ENCODE results near the gene IDNK.
A peak's percentile ranks its signal among the peaks of the same experiment; 100 is the strongest.

Gene IDNK

DNA sequence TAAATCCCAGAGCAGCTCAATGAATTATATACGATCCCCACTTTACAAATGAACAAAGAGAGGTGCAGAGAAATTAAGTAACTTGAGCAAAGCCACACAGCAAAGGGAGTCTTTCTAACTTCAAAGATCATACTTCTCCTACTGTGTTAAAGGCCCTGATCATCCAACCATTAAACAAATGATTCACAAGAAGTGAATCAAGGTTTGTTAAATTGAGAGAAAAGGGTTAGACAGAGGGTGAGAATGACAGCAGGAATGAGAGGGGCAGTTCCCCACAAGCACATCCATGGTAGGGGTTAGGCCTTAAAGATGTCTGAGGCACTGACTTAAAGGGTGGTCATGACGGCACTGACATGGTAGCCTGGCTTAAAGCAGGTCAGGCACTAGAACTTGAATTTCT lies 10.7 kb downstream of the IDNK start:
- DNase-seq (ENCODE audit: low read depth), result no peak

DNA sequence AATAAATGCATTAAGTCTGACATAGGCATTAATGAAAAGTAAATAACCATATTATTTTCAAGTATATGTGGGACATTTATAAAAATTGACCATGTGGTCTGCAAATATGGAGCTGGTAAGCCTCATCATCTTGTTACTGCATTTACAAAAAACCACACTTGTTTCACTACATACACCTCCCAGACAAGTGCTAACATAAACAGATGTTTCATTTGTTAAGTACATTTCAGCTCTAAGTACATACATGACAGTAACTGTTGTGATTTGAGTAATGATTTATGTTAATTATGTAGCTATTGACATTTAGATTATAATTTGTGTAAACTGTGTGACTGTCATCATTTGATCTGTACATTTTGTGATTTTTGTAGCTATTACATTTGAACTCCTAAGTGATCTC lies 13.9 kb downstream of the IDNK start:
- DNase-seq (ENCODE audit: low read depth), result no peak

DNA sequence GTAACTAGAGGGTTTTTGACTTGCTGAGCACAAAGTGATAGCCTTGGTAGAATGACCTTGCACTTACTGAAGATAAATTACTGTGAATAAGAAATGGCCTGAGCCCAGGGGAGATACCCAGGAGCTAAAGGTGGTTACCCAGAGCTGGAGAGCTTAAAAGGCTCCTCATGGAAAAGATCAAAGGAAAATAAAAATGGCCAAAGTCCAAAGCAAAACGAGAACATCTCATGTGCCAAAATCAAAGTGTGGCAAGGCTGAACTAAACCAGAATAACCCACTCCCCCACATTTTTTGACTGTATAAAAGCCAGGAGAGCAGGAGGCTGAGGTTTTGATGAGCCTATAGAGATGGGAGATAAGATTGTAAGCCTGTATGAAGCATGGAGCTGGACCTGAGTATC lies 14.4 kb downstream of the IDNK start:
- DNase-seq (ENCODE audit: low read depth), result no peak

DNA sequence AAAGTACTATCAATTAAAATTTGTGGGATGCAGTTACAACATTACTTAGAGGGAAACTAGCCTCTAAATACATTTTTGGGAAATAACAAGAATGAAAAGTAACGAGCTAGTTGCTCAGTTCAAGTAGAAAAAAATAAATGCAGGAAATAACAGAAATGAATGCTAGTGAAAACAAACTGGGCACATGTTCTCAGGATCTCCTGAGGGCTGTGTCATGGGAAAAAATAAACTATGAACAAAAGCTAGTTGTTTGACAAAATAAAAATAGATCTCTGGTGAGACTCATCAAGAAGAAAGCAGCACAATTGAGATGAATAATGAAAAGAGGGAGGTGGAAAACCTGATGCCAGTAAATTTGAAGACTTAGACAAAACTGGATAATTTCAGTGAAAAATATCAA lies 16.3 kb downstream of the IDNK start:
- no peak for DNase-seq (ENCODE audit: low read depth)

DNA sequence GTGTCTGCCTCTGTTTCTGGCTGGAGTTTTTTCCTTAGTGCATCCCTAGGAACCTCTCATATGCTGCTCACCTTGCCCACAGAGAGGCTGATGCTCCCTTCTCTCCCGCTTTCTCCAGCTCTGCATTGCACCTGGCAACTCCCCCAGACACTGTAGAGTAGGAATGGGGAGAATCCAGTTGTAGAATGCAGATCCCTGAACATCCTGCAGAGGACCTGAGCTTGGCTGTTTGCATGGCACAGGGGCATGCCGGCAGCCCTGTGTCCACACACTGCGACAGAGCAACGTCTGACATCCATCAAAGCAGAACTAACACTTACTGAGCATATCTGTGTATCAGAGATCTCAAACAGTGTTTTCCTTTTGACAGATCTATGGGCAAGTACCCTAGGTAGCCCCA lies 19.9 kb downstream of the IDNK start:
- DNase-seq (ENCODE audit: low read depth), result no peak

DNA sequence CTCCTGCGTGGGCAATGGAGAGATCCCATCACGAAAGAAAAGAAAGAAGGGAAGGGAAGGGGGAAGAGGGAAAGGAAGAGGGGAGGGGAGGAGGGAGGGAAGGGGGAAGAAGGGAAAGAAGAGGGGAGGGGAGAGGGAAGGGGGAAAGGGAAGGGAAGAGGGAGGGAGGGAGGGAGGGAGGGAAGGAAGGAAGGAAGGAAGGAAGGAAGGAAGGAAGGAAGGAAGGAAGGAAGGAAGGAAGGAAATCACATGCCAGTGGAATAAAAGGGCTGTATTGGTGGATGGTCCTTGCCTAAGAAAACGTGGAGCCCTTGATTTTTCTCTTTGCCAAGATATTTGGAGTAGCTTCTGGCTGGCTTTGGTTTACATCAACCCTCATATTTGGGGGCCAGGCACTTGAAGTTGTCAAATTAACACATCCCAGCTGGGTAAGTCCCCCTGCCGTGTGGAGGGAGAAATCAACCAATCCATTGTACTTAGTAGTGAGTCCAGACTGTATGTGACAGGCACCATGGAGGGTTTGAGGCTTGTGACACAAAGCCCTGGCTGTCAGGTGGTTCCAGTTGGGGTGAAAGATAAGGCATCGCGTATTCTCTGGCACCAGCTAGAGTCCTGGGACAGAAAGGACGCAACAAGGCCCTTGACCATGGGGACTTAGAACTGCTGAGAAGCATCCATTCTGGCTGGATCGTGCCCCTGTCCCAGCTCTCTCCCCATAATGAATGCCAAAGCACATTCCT lies 23.7 kb downstream of the IDNK start:
- no peak for DNase-seq (ENCODE audit: low read depth)

DNA sequence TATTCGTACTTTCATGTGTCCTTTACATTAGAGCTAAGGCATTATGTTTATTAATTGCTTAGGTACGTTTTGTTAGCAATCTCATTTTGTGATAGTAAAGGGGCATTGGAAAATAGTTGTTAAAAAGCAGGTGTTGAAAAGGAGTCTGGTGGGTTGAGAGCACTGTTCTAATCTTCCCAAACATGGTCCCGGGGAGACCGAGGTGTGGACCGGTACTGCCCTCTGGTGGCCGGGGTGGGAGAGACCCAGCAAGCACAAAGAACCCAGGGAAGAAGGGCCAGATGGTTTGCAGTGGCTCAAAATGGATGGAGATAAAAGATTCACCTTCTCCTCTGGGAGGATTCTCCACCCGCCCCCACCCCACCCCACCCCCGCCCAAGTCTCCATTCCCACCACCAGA lies 26.1 kb downstream of the IDNK start:
- peak; percentile 41 for DNase-seq (ENCODE audit: low read depth)

DNA sequence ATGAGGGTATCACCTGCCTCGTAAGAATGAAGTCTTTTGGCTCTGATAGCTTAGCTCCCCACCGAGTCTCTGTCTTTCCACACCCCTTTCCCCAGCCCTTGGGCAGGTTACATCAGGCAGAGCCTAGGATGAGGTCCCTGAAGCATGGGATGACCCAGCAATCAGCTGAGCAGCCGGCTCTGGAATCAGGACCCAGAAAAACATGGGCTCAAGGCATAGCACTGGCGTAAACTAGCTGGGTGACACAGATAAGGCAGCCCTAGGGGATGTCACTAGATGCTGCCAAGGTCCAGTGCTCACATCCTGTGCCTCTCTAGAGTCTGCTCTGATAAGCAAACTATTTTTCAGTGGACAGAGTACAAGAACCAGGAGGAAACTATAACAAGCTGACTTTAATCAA lies 26.6 kb downstream of the IDNK start:
- DNase-seq (ENCODE audit: low read depth), result no peak

DNA sequence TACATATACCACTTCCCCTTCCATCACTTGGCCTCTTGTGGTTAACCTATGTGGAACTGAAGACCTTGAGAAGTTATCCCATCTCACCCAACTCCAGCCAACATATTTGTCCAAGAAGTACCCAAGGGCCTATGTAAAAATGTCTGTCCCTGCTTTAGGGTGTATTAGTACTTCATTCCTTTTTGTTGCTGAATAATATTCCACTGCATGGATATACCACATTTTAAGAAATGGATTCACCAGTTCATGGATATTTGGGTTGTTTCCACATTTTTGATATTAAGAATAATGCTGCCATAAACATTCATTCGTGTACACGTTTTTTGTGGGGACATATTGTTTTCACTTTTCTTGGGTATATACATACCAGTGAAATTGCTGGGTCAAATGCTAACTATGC lies 28.6 kb downstream of the IDNK start:
- no peak for DNase-seq (ENCODE audit: low read depth)

DNA sequence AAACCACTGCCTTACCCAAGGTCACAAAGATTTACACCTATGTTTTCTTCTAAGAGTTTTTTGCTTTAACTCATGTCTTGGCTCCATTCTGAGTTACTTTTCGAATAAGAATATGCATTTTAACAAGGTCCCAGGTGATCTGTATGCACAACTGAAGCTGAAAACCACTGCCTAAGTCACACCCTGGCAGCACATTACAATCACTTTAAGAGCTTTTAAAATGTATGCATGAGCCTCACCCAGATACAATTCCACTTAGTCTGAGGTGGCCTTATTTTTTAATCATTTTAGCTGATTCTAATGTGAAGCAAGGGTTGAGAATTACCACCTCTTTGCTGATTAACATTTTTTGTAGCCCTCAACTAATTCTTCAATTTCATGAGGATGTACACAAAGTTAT lies 29.5 kb downstream of the IDNK start:
- DNase-seq (ENCODE audit: low read depth), result no peak

DNA sequence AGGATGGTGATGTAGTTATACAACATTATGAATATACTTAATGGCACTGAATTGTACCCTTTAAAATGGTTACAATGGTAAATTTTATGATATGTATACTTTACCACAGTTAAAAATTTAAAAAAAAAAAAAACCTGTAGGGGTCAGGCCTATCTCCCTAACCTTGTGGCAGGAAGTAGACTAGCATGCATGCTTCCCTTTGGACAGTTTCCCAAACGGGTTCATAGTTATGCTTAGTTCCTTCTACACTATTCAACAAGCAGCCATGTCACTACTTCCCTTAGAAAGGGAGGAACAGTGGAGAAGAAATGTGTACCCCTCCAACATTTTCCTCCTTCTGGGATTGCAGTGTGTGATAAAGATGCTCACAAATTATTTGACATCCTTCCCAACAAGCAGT lies 32.5 kb downstream of the IDNK start:
- DNase-seq (ENCODE audit: low read depth), result no peak

DNA sequence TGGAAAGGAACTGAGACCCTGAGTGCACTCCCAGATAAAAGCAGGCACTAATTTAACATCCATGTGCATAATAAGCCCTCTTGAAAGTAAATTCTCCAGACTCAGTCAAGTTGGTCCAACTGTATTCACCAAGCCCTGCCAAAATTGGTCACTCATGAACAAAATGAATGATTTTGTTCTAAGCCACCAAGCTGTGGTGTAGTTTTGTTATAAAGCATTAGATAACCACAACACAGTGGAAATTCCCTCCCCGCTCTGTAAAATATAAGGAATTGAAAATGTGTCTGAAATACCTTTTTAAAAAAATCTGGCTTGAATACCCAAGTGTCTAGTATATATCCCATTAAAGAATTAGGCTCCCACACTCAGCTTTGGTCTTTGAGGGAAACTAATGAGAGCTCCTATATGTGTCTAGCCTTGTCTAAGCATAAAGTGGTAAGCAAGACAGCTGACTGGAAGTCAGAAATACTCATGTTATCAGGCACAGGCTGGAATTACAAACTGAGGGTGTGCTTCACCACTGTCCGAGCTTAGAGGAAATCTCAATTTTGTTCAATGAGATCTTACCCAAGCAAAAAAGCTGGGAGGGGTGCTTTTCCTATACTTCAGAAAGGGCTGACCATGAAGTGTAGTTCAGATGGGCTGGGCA lies 33.2 kb downstream of the IDNK start:
- no peak for DNase-seq (ENCODE audit: low read depth)

DNA sequence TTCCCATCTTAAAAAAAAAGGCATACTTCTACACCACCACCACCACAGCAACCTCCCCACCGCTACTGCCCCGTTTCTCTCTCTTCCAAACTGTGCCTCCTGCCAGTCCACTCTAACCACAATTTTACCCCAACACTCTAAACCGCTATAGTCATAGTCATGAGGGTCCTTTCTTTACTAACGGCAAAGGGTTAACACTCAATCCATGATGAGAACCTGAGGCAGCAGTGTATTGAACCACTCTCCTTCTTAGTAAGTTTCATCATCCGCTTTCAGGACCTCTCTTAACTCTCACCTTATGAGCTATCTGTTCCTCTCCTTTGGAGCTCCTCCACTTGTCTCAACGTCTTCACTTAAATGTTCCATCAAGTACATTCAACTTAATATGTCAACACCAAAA lies 34.0 kb downstream of the IDNK start:
- no peak for DNase-seq (ENCODE audit: low read depth)

DNA sequence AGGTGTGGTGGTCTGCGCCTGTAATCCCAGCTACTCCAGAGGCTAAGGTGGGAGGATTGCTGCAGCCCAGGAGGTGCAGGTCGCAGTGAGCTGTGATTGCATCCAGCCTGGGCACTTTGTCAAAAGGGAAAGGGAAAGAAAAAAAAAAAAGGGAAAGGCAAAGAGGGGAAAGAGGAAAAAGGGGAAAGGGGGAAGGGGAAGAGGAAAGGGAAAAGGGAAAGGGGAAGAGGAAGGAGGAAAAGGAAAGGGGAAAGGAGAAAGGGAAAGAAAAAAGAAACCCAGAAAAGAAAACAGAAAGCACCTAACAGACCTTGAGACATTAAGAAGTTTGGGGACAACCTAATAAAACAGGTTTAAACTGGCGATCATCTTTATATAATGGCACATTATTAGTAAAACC lies 40.0 kb downstream of the IDNK start:
- no peak for DNase-seq (ENCODE audit: low read depth)

DNA sequence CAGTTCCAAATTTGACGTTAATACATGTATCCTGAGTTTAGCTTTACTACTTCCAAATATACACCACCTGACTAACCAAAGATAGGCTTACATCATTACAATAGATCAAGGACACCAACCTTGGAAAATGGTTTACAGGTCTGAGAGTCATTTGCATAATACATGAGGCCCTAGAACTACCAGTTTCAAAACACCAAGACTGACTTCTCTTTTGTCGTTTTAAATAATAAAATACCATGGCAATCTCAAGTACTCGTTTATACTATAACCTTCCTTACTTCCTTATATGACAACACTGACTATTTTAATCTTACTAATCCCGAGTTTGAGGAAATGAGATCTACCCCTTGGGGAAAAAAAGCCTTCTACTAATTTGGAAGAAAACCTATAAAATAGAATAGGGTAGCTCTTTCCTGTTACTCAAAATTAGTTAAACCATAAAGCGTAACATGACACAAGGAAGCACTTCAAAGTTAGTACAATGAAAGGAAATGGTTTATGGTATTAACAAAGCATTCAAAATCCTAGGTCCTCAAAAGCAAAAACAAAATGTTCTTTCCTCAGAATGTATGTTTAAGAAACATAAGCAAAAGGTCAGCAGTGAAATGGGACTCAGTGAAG lies 42.7 kb downstream of the IDNK start:
- no peak for DNase-seq (ENCODE audit: low read depth)

DNA sequence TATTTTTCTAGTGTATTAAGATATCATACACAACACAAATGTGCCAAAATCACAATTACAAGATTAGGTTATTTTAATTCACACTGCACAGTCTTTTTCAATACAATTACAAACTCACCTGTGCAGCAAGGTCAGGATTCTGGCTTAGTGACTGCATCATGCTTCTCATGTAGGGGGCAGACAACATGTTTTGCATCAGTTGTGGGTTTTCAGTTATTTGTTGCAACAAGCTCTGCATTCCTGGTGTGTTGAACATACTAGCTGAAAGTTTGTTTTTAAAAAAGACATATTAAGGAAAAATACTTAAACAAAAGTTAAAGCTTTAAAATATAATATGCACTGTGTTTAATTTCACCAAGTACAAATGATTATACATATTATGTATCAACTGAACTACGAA lies 46.1 kb downstream of the IDNK start:
- DNase-seq (ENCODE audit: low read depth), result no peak

DNA sequence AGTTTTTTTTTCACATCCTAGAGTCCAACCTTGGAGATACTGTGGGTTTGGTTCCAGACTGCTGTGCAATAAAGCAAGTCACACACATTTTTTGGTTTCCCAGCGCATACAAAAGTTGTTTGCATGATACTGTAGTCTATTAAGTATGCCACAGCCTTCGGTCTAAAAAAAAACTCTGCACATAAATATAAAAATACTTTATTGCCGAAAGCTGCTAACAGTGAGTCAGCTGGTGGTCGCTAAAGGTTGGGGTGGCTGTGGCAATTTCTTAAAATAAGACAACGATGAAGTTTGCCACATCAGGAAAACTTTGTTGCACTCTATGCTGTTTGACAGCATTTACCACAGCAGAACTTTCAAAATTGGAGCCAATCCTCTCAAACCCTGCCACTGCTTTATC lies 47.4 kb downstream of the IDNK start:
- DNase-seq (ENCODE audit: low read depth), result no peak

DNA sequence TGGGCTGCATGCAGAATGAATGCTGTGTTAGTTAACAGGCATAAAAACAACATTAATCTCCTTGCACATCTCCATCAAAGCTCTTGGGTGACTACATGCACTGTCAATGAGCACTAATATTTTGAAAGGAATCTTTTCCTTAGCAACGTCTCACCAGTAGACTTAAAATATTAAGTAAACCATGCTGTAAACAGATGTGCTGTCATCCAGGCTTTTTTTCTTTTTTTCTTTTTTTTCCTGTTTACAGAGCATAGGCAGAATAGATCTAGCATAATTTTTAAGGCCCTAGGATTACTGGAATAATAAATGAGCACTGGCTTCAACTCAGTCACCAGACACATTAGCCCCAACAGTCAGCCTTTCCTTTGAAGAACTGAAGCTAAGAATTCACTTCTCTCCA lies 48.5 kb downstream of the IDNK start:
- DNase-seq (ENCODE audit: low read depth), result no peak

DNA sequence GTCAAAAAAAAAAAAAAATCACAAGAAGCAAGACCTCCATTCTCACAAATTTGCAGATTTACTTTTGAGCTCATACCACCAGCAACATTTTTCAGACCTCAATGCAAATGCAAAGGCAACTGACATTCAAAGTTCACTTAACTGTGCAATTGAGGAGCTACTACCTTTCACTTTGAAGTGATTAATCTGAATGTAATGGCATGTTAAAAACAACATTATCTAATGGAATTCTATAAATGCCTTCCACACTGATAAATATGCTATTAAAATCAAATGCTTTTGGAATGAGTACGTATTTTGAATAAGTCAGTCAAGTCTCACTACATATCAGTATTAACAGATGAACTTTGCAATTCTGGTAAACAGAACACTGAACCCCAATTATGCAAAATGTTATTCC lies 52.5 kb downstream of the IDNK start:
- no peak for DNase-seq (ENCODE audit: low read depth)

DNA sequence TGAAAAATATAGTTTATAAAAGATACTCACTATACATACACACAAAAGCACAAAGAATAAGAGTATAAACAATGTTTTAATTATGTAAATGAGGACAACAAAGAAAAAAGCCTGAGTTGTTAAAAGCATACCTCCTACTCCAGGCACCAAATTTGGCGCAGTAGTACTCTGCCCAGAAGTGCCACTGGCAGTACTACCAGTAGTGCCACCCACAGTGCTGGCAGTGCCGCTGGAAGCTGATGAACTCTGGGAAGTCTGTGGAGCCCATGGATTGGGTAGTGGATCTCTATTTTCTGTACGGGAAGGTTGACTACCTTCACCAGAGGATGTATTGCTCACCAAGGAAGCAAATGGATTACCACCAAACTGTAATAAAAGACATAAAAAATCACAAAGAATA lies 54.7 kb downstream of the IDNK start:
- no peak for DNase-seq (ENCODE audit: low read depth)

DNA sequence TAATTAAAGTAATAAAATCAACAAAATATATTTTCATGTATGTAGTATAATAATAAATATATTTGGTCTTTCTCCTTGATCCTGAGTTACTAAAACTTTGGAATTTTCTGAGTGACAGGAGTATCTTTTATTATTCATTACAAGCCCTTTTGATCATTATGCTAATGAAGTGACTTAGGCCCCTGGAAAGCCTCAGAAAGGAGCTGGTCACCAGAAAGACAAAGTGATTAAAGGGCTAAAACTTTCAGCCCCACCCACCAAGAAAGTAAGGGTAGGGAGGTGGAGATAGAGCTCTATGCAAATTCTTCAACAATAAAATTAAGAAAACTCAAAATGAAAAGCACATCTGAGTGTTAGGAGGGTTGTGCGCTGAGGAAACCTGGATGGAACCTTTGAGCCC lies 57.3 kb downstream of the IDNK start:
- DNase-seq (ENCODE audit: low read depth), result no peak

DNA sequence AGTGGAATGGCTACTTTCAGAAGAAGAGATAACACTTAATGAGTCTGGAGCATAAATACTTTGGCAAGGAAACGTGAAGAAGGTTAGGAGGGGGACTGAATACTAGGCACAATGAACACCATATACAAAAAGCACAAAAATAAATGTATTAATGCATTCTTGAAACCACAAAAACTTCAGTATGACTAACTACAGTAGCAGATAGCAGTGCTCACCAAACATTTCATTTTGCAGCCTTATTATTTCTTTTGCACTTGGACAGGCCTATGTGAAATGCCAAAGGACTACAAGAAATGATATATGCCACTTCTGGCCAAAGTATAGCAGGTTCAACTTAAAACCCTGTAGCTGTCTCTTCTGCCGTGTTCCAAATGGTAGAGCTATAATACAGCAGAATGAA lies 58.5 kb downstream of the IDNK start:
- no peak for DNase-seq (ENCODE audit: low read depth)

DNA sequence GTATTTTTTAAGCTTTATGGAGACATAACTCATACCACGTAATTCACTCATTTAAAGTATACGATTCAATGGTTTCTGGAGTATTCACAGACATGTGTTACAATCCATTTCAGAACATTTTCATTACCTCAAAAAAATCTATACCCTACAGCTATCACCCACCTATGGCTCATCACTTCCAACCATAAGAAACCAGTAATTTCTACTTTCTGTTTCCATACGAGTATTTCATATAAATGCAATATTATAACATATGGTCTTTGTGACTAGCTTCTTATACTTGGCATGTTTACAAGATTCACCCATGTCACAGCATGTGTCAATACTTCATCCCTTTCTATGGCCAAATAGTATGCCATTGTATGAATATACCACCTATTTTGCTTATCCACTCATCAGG lies 66.0 kb downstream of the IDNK start:
- DNase-seq (ENCODE audit: low read depth), result no peak

DNA sequence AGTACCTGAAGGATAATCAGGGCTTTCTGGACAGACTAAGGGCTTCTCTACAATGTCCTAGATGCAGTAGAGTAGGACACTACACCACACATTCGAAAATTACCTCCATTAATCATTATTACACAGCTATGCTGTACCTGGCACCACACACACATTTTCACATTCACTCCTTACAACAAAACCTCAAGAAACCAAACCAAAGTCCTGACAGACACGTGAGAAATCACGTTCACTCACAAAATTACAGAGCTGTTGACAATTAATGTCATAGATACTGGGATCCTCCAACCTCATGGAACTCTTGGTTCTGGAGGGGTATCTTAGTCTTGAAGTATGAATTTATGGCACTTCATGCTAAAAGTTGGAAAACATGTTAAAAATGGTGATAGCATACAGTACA lies 68.5 kb downstream of the IDNK start:
- DNase-seq (ENCODE audit: low read depth), result no peak
